NB4 (cell line): ENCODE data around the gene FAM72D.
"Not testable (repeated sequence)": the region's sequence is repeated elsewhere in the genome, so short reads cannot be mapped to it uniquely, and the experiment has no call there.

Experiments used
- CTCF ChIP-seq: IDR thresholded peaks from one replicate; pipeline ENCODE4 v1.5.1; 2012; ENCODE audit warnings: low read depth, low read length
- MYC ChIP-seq: IDR thresholded peaks from 2 replicates; pipeline ENCODE4 v1.6.1; 2011; ENCODE audit warnings: low read depth, low read length
- POLR2A ChIP-seq: IDR thresholded peaks from 2 replicates; pipeline ENCODE4 v1.6.1; 2011; ENCODE audit warnings: mild to moderate bottlenecking; ENCODE audit not compliant: insufficient read length; ENCODE audit errors: extremely low read depth
- TF ChIP-seq, protein P1 (sequence below): IDR thresholded peaks from 2 replicates; pipeline ENCODE4 v1.6.1; 2011; ENCODE audit warnings: low read depth, low read length

- not testable (repeated sequence) for TF ChIP-seq CTCF, POLR2A, MYC
- TF ChIP-seq, protein P1, sequence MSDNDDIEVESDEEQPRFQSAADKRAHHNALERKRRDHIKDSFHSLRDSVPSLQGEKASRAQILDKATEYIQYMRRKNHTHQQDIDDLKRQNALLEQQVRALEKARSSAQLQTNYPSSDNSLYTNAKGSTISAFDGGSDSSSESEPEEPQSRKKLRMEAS = not testable (repeated sequence)
Measured at GRCh38 chr1:145071569-145071968, 24.2 kb upstream of the FAM72D start.
